Left colon (tissue), 2 donors: ENCODE data around the gene UMODL1. TPM values are rescaled to one million over a fixed set of nuclear protein-coding genes. Genes with fewer than 3 reads are reported as not detected.

ENCODE experiments used
- ATAC-seq: fragments of 200-7000 bp; cut with Tn5 transposase; one replicate; pipeline ENCODE4 v1.9.1; 2020; ENCODE audit warnings: mild to moderate bottlenecking, moderate library complexity
- DNase-seq, 2 donors: peaks; one replicate each; pipeline ENCODE4 v3.0.0-alpha.2; 2020
- intact Hi-C, 2 donors: fragments of 100-400 bp; cut with DNase I in 1 of 2; cut with micrococcal nuclease in 1 of 2; formaldehyde crosslinking; loops; one replicate each; pipeline versions ENCODE4 v1.11.2 to v1.14.0; 2022; cut with DNase I, micrococcal nuclease
- total RNA-seq, 2 donors: library from RNA; stranded (reverse); fragmentation: NEBNext Ultra II Directional; extraction: Animal tissue kit (Norgen Biotek cat#: 25700); gene quantifications; one replicate each; pipeline ENCODE4 v1.2.1, GENCODE V29; 2021
- donor health status: DM: no; HTN: no; CAD: no.
- donor health status: DM: yes; HTN: yes; CAD: no.

UMODL1 gene
- total RNA-seq, 2 donors from 2014 or later, result 0.28 to 0.43 TPM

DNA sequence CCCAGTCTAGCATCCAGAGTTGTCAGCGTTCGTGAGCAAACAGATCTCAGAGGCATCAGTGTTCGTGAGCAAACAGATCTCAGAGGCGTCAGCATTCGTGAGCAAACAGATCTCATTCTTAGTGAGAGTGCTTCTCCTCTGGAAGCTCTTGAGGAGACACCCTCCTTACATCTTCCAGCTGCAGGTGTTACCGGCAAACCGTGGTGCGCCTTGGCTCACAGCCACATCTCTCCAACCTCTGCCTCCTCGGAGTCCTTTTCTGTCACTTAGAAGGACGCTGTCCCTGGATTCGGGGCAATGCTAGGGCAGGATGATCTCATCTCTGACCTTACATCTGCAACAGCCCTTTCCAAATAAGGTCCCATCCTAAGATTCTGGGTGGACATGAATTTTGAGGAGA lies 14.6 kb upstream of the UMODL1 start:
- intact Hi-C loops, result no loop called here
- DNase-seq (peak; percentile 69 to 70), ATAC-seq (peak; percentile 52)

DNA sequence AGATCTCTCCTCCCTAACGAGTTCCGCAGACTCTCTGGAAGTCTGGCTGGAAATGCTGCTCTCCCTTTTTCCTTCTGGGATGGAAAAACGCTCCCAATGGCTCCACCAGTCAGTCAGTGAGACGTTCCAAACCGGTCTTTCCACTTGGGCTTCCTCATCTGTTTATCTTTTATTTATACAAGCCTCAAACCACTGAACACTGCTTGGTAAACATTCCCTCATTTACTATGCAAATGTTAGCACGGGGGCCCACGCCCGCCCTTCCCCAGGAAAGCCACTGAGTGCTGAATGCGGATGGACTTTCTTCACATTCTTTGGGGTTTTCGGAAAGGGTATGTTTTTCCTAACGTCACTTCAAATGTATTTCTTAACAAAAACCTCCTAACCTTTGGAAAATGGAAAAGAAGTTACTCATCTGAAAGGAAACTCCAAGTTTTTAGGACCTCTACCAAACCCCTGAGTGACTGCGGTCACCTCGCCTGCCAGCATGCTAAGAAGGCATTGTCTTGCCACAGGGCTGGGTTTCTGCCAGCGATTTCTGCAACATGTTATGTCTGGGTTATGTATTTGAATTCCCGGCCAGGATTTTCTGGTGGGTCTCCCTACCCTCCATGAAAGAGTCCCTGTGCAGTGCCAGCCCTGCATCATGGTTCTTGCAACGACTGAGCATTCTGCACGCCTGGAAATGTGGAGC lies 14.0 kb upstream of the UMODL1 start:
- intact Hi-C loops, result no loop called here
- peak; percentile 81 to 84 for DNase-seq
- peak; percentile 90 for ATAC-seq

DNA sequence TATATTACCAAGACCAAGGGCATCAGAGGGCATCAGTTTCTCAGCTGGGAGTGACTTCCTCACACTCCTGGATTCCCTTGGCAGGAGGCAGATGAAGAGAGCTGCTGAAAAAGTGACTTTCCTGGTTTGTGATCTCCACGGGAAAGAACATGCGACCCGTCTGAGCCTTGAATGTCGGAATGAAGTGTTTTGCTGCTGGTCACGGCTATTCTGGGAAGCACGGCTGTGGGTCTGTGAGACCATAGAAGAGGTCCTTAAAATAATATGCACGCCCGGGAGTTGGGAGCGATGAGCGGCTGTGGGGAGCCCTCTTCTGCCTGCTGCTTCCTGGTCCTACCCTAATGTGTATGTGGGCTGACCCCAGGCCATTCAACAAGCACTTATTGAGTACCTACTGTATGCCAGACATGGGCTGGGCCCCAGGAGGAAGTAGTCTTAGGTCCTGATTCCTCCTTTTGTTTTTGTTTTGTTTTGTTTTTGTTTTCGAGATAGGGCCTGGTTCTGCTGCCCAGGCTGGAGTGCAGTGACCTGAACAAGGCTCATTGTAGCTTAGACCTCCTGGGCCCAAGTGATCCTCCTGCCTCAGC lies 13.2 kb upstream of the UMODL1 start:
- ATAC-seq, result peak; percentile 45
- no peak for DNase-seq
- intact Hi-C loops, result no loop called here

DNA sequence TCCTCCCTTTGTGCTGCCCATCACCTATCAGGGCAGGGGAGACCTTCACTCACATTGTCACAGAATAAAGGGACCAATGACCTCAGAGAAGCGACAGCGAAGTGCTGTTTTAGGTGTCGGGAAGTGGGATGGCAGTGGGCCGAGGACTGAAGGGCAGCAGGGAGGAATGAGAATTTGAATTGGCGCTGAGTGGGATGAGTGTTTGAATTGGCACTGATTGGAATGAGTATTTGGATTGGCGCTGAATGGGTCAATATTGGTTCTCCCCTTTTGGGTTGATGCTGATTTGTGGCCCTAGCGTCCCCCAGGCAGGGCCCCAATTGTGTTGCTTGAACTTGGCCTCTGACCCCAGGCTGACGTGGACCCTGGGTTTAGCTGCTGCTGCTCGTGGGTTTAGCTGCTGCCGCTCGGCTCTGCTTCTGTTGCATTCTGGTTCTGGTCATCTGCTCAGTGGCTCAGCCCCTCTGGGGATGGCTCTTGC lies 12.4 kb upstream of the UMODL1 start:
- DNase-seq (no peak), ATAC-seq (no peak)
- intact Hi-C loops, result no loop called here

DNA sequence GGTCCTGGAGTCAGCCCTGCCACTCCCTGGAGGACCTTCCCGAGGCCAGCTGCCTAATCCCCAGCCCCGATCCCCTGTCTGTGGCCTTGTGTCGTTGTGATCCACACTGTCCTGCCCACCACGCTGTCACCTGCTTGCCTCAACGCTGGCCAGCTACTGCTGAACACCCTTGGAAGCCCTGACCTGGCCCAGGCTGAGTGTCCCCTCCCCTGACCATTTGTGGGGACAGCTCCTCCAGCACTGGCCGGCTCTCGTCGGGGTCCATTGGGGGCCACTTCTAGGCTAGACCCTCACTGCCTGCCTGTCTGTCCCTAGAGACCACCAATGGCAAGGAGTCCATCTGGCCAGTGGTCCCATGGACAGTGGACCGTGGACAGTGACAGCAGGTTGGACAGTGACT lies 12.0 kb upstream of the UMODL1 start:
- ATAC-seq (no peak), DNase-seq (no peak)
- intact Hi-C loops, result no loop called here

DNA sequence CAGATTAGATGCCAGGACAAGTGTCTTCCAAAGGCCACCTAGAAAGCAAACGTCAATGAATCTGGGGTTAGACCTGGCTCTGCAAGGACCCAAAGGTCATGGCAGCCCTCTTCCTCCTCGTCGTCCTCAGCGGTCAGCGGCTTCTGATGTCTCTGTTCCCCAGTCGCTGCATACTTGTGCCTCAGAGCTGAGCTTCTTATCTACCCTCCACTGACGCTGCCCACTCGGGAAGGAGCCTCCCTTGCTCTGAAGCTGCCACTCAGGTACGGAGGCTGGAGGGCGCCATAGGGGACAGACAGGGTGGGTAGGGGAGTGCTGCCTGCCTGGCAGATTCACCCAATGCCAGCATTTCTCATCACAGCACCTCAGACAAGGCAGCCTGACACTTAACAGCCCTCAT lies 11.4 kb upstream of the UMODL1 start:
- DNase-seq (no peak), ATAC-seq (no peak)
- intact Hi-C loops, result no loop called here

GRCh38 chr21:42060166-42060565 lies 11.0 kb upstream of the UMODL1 start:
- DNase-seq (no peak), ATAC-seq (no peak)
- intact Hi-C loops, result no loop called here

DNA sequence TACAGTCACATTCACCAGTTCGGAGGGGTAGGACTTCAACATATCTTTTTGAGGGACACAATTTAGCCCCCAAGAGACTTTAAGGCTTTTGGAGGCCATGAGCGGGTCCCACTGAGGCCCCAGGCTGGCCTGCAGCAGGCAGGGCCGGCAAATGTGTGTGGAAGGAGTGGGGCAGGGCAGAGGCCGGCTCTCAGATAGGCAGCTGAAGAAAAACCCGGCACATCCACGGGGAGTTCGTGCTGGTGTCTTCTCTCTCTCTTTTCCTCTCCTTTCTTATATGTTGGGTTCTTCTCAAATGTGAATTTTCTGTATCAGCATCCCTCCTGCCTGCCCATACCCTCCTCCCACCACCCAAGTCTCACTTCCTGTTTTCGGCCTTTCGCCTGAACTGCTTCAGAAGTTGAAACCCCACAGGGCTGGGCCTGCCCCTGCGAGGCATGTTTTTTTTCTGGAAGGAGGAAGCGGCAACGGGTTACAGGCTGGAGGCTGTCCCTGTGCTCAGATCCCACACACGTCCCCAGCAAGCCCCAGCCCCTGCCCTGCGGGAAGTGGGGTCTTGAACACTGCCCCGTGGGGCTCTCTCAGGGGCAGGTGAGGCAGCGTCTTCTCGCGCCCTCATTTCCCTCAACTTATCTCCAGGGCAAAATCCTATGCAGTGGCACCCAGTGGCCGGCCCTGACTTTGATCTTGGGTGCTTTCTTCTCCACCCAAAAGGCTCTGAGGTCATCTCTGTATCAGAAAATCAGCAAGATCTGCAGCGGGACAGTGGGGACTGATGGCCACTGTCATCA lies 9.7 kb upstream of the UMODL1 start:
- ATAC-seq (no peak), DNase-seq (peak; percentile 50 to 65)
- intact Hi-C loops, result no loop called here

DNA sequence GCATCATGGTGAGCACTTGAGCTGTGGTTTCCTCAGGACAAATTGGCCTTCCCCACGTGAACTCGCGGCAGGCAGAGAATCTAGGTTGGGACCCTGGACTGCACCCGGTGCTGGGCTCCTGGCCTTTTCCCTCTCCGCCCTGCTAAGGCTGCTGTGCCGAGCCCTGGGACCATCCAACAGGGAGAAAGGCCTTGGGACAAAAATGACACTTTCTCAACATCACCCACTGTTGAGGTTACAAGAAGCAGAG lies 9.2 kb upstream of the UMODL1 start:
- intact Hi-C loops, result no loop called here
- DNase-seq (no peak), ATAC-seq (no peak)

- ATAC-seq, result peak; percentile 10
- intact Hi-C loops, result no loop called here
Measured at GRCh38 chr21:42062236-42063022, 8.7 kb upstream of the UMODL1 start.

DNA sequence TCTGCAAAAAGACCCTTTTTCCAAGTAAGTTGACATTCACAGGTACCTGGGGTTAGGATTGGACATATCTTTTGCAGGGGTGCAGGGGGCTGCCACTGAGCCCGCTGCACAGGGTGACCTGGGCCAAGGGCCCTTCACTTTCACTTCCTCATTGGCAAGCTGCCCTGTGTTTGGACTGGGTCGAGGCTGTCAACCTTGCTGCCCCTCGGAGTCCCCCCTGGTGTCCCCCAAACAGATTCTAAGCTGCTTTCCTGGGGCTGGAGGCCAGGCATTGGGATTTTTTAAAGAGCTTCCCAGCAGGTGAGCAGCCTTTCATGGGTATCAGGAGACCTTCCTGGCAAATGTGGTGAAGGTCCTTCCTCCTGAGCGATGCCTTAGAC lies 7.9 kb upstream of the UMODL1 start:
- intact Hi-C loops, result no loop called here
- DNase-seq (peak; percentile 57 to 66), ATAC-seq (peak; percentile 38)

More at GRCh38 chr21:42062236-42063022, 8.7 kb upstream of the UMODL1 start:
- DNase-seq, result peak; percentile 71

DNA sequence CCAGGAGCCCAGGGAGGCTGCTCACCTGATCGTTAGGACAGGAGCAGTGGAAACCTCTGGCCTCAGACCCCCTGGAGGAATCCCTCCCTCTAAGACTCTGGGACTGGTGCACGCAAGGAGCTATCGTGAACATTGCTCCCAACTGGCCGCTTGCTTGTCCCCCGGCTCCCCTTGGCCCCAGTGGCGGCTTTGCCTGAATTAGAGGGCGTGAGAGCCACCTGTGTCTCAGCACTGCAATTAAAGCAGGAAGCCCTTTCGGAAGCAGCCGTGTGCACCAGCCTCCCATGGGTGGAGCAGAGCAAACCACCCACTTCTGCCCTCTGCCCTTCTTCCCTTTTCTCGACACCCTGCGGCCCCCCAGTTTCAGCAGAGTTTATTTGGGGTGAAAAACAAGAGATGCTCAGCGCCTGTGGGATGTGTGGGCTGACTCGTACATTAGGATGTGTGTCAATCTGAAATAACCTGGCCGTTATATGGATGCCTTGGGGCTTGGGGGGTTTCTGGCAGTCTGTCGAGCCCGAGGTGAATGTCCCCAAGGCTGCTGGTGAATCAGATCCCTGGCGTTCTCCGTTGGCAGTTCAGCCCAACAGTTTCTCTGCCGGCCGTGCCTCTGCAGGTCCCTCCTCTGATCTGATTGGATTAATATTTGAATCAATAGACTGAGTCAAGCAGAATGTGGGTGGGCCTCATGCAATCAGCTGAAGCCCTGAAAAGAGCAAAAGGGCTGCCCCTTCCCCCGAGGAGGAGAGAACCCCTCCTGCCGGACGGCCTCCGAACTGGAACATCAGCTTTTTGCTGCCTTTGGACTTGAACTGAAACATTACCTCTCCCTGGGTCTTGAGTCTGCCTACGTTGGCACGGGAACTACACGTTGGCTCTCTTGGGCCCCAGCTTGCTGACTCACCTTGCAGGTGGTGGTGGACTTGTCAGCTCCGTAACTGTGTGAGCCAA lies 7.3 kb upstream of the UMODL1 start:
- ATAC-seq (peak; percentile 92), DNase-seq (peak; percentile 76)
- intact Hi-C loops, result no loop called here

- no peak for DNase-seq
- no peak for ATAC-seq
- intact Hi-C loops, result no loop called here
Measured at GRCh38 chr21:42066521-42066920, 4.6 kb upstream of the UMODL1 start.

- no peak for DNase-seq
- no peak for ATAC-seq
- intact Hi-C loops, result no loop called here
Measured at GRCh38 chr21:42067531-42068255, 3.4 kb upstream of the UMODL1 start.

- DNase-seq (no peak), ATAC-seq (no peak)
- intact Hi-C loops, result no loop called here
Measured at GRCh38 chr21:42068256-42068545, 2.9 kb upstream of the UMODL1 start.

GRCh38 chr21:42068592-42068991 lies 2.5 kb upstream of the UMODL1 start:
- DNase-seq, result no peak
- intact Hi-C loops, result no loop called here
- no peak for ATAC-seq

GRCh38 chr21:42069327-42069726 lies 1.8 kb upstream of the UMODL1 start:
- ATAC-seq (no peak), DNase-seq (no peak)
- intact Hi-C loops, result no loop called here

DNA sequence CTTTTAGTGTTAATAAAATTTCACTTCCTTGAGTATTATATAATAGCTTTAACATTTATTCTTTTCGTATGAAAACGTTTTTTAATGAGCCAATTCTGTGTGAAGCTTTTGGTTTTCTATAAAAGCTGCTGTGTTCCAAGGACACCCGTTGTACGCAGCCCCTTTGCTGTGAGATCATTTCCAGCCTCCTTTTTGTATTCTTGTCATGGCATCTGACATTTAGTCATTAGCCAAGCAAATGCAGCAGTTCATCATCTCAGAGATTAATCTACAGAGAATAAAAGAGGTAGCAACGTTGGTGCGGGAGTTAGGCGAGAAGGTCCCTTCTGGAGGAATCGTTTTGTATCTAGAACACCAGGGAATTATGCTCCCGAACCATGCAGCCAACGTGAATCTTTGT lies 1.3 kb upstream of the UMODL1 start:
- no peak for ATAC-seq
- DNase-seq, result no peak
- intact Hi-C loops, result no loop called here
